ENCODE measurements around the gene GRIK5.

GRIK5 gene

GRCh38 chr19:41988947-41989346, 81.1 kb downstream of the GRIK5 start:
- peaks cover 11% of the 10 kb centered on the region for H3K27me3 ChIP-seq (ENCODE audit: insufficient read depth, poor library complexity, severe bottlenecking)
- H3K36me3 ChIP-seq (ENCODE audit: low read depth), result no peaks in the 10 kb centered on the region
- H3K4me3 ChIP-seq (ENCODE audit: severe bottlenecking), result no peak overlapping the region

GRCh38 chr19:41987141-41987860, 82.7 kb downstream of the GRIK5 start:
- DNase-seq (ENCODE audit: low spot score) (no peak), ATAC-seq (ENCODE audit: low read depth) (no peak)
- Histone ChIP-seq H3K27ac (ENCODE audit: poor library complexity, severe bottlenecking) (no peak overlapping the region), H3K4me1 (ENCODE audit: insufficient read depth, poor library complexity, severe bottlenecking) (no peaks in the 10 kb centered on the region), H3K4me3 (ENCODE audit: severe bottlenecking) (no peak overlapping the region), H3K36me3 (ENCODE audit: low read depth) (no peaks in the 10 kb centered on the region), H3K27me3 (ENCODE audit: insufficient read depth, poor library complexity, severe bottlenecking) (peaks cover 2% of the 10 kb centered on the region), H3K9me3 (ENCODE audit: severe bottlenecking) (no peaks in the 10 kb centered on the region)
- TF ChIP-seq, protein P1, sequence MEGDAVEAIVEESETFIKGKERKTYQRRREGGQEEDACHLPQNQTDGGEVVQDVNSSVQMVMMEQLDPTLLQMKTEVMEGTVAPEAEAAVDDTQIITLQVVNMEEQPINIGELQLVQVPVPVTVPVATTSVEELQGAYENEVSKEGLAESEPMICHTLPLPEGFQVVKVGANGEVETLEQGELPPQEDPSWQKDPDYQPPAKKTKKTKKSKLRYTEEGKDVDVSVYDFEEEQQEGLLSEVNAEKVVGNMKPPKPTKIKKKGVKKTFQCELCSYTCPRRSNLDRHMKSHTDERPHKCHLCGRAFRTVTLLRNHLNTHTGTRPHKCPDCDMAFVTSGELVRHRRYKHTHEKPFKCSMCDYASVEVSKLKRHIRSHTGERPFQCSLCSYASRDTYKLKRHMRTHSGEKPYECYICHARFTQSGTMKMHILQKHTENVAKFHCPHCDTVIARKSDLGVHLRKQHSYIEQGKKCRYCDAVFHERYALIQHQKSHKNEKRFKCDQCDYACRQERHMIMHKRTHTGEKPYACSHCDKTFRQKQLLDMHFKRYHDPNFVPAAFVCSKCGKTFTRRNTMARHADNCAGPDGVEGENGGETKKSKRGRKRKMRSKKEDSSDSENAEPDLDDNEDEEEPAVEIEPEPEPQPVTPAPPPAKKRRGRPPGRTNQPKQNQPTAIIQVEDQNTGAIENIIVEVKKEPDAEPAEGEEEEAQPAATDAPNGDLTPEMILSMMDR (IDR thresholded peaks at IDR 0.05; ENCODE audit: poor library complexity, severe bottlenecking), result no peak

More at GRCh38 chr19:41988947-41989346, 81.1 kb downstream of the GRIK5 start:
- TF ChIP-seq, protein P1 (IDR thresholded peaks at IDR 0.05; ENCODE audit: poor library complexity, severe bottlenecking), result no peak
- Histone ChIP-seq H3K4me1 (ENCODE audit: insufficient read depth, poor library complexity, severe bottlenecking) (no peaks in the 10 kb centered on the region), H3K27ac (ENCODE audit: poor library complexity, severe bottlenecking) (no peak overlapping the region), H3K9me3 (ENCODE audit: severe bottlenecking) (no peaks in the 10 kb centered on the region)
- no peak for DNase-seq (ENCODE audit: low spot score)
- ATAC-seq (ENCODE audit: low read depth), result no peak

DNA sequence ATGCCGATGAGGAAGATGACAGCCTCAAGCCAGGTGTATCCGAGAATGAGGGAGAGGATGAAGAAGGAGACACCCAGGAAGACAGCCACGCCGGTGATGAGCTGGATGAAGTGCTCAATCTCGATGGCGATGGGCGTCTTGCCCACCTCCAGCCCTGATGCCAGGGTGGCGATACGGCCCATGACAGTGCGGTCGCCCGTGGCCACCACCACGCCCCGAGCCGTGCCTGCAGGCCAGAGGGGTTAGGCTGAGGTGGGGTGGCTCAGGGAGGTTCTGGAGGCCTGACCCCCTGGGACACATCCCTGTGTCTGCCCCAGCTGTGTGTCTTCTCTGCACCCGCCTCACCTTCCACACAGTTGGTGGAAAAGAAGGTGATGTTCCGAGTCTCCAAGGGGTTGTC, 85.0 kb downstream of the GRIK5 start:
- ATAC-seq (ENCODE audit: low read depth) (no peak), DNase-seq (ENCODE audit: low spot score) (no peak)
- Histone ChIP-seq H3K4me1 (ENCODE audit: insufficient read depth, poor library complexity, severe bottlenecking) (no peaks in the 10 kb centered on the region), H3K27ac (ENCODE audit: poor library complexity, severe bottlenecking) (no peak overlapping the region), H3K36me3 (ENCODE audit: low read depth) (no peaks in the 10 kb centered on the region), H3K4me3 (ENCODE audit: severe bottlenecking) (no peak overlapping the region), H3K27me3 (ENCODE audit: insufficient read depth, poor library complexity, severe bottlenecking) (no peaks in the 10 kb centered on the region), H3K9me3 (ENCODE audit: severe bottlenecking) (no peaks in the 10 kb centered on the region)
- TF ChIP-seq, protein P1 (IDR thresholded peaks at IDR 0.05; ENCODE audit: poor library complexity, severe bottlenecking), result no peak

DNA sequence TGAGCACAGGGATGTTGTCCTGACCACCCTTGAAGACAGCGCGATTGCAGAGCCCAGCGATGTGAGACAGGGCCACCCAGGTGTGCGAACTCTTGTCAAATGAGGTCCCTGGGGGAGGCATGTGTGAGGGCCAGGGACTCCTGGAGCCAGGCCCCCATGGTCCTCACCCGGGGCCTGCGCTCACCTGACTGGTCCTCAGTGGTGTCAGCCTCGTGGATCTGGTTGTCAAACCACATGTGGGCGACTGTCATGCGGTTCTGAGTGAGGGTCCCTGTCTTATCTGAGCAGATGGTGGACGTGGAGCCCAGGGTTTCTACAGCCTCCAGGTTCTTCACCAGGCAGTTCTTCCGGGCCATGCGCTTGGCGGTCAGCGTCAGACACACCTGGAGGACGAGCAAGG, 88.3 kb downstream of the GRIK5 start:
- DNase-seq (ENCODE audit: low spot score) (no peak), ATAC-seq (ENCODE audit: low read depth) (no peak)
- H3K9me3 ChIP-seq (ENCODE audit: severe bottlenecking), result no peaks in the 10 kb centered on the region
- no peak overlapping the region for H3K27ac ChIP-seq (ENCODE audit: poor library complexity, severe bottlenecking)
- TF ChIP-seq, protein P1 (IDR thresholded peaks at IDR 0.05; ENCODE audit: poor library complexity, severe bottlenecking), result no peak
- H3K4me3 ChIP-seq (ENCODE audit: severe bottlenecking), result no peak overlapping the region
- no peaks in the 10 kb centered on the region for H3K4me1 ChIP-seq (ENCODE audit: insufficient read depth, poor library complexity, severe bottlenecking)
- H3K36me3 ChIP-seq (ENCODE audit: low read depth), result no peaks in the 10 kb centered on the region
- no peaks in the 10 kb centered on the region for H3K27me3 ChIP-seq (ENCODE audit: insufficient read depth, poor library complexity, severe bottlenecking)

DNA sequence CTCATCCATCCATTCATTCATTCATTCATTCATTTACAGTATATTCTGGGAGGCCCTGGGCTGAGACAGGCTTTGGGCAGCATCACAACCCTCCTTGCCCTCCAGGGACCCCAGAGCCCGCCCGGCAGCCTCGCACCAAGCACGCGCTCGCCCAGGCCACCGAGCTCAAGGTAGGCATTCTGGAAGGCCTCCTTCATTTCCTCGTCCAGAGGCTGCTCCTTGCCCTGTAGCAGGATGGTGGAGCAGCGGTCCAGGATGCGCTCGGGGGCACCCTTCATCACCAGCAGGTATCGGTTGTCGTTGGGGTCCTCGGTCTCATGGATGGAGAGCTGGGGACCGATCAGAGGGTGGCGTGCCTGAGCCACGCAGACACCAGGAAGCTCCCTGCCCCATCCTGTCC, 91.5 kb downstream of the GRIK5 start:
- ATAC-seq (ENCODE audit: low read depth) (no peak; the same call in 2 of the 3 replicates), DNase-seq (ENCODE audit: low spot score) (no peak)
- TF ChIP-seq, protein P1 (IDR thresholded peaks at IDR 0.05; ENCODE audit: poor library complexity, severe bottlenecking), result no peak
- no peaks in the 10 kb centered on the region for H3K36me3 ChIP-seq (ENCODE audit: low read depth)
- H3K9me3 ChIP-seq (ENCODE audit: severe bottlenecking), result no peaks in the 10 kb centered on the region
- H3K4me1 ChIP-seq (ENCODE audit: insufficient read depth, poor library complexity, severe bottlenecking), result no peaks in the 10 kb centered on the region
- no peak overlapping the region for H3K4me3 ChIP-seq (ENCODE audit: severe bottlenecking)
- H3K27me3 ChIP-seq (ENCODE audit: insufficient read depth, poor library complexity, severe bottlenecking), result no peaks in the 10 kb centered on the region
- no peak overlapping the region for H3K27ac ChIP-seq (ENCODE audit: poor library complexity, severe bottlenecking)
